SU-DHL-6 (cell line): Measurements from ENCODE around the gene LRRC14B.
"Not testable (repeated sequence)": the region's sequence is repeated elsewhere in the genome, so short reads cannot be mapped to it uniquely, and the experiment has no call there.

Experiments used
- H2AFZ ChIP-seq: fragments of 200-600 bp; sonication (generic); 2 replicates; pipeline ENCODE4 v1.6.1; 2014; ENCODE audit warnings: low read depth, mild to moderate bottlenecking, moderate library complexity, mixed read lengths, antibody characterized with exemption, low read length; ENCODE audit not compliant: severe bottlenecking
- H3F3A ChIP-seq: fragments of 200-600 bp; shearing (Covaris generic); 2 replicates; pipeline ENCODE4 v1.6.0; 2016; ENCODE audit warnings: antibody characterized with exemption, mild to moderate bottlenecking; ENCODE audit not compliant: insufficient read depth
- H3K27ac ChIP-seq: fragments of 200-600 bp; sonication (generic); 2 replicates; pipeline ENCODE4 v1.5.1; 2016; ENCODE audit warnings: low read depth, mild to moderate bottlenecking, low read length, moderate library complexity, mixed read lengths
- H3K27me3 ChIP-seq: fragments of 200-600 bp; sonication (generic), shearing (Covaris generic); 2 replicates; pipeline ENCODE4 v1.6.0; 2014; ENCODE audit warnings: mild to moderate bottlenecking, low read length
- H3K36me3 ChIP-seq: fragments of 200-600 bp; sonication (generic); 2 replicates; pipeline ENCODE4 v1.6.1; 2014; ENCODE audit warnings: mild to moderate bottlenecking, low read length, mixed read lengths
- H3K4me2 ChIP-seq: fragments of 300-600, 200-600 bp; shearing (Covaris generic), sonication (generic); 2 replicates; pipeline ENCODE4 v1.6.0; 2014; ENCODE audit warnings: low read length, low read depth, mild to moderate bottlenecking; ENCODE audit not compliant: poor library complexity, severe bottlenecking
- H3K4me3 ChIP-seq: fragments of 200-600 bp; sonication (generic); 2 replicates; pipeline ENCODE4 v1.5.1; 2014; ENCODE audit warnings: antibody characterized with exemption, low read length, mild to moderate bottlenecking, mixed read lengths; ENCODE audit not compliant: insufficient read depth, poor library complexity, severe bottlenecking
- H3K79me2 ChIP-seq: fragments of 200-600 bp; sonication (generic); 2 replicates; pipeline ENCODE4 v1.6.1; 2014; ENCODE audit warnings: mild to moderate bottlenecking, low read length, moderate library complexity; ENCODE audit not compliant: insufficient read depth
- H3K9ac ChIP-seq: fragments of 200-600 bp; sonication (generic); 2 replicates; pipeline ENCODE4 v1.7.0; 2014; ENCODE audit warnings: mild to moderate bottlenecking, low read length
- H3K9me2 ChIP-seq: fragments of 200-600 bp; sonication (generic); replicated peaks from 2 replicates; pipeline ENCODE4 v1.6.1; 2014; ENCODE audit warnings: low read length; ENCODE audit not compliant: insufficient read depth
- H3K9me3 ChIP-seq: fragments of 200-600 bp; sonication (generic); 2 replicates; pipeline ENCODE4 v1.6.1; 2014; ENCODE audit warnings: low read length, mixed read lengths; ENCODE audit not compliant: insufficient read depth
- H4K20me1 ChIP-seq: fragments of 200-600 bp; sonication (generic); 2 replicates; pipeline ENCODE4 v1.6.1; 2014; ENCODE audit warnings: low read depth, mild to moderate bottlenecking, antibody characterized with exemption, low read length, moderate library complexity, mixed read lengths
- EZH2phosphoT487 ChIP-seq: fragments of 200-600 bp; sonication (generic), shearing (Covaris generic); conservative IDR thresholded peaks from 2 replicates; pipeline ENCODE4 v1.6.1; 2018; ENCODE audit warnings: mild to moderate bottlenecking, antibody characterized with exemption, low read length, moderate library complexity, mixed read lengths
- TF ChIP-seq, protein P1 (sequence below): fragments of 200-600 bp; sonication (generic); IDR thresholded peaks from one replicate; pipeline ENCODE4 v1.5.1; 2017; ENCODE audit warnings: antibody characterized with exemption, mild to moderate bottlenecking, low read length, moderate library complexity; ENCODE audit not compliant: insufficient read depth, poor library complexity, severe bottlenecking

The LRRC14B gene

DNA sequence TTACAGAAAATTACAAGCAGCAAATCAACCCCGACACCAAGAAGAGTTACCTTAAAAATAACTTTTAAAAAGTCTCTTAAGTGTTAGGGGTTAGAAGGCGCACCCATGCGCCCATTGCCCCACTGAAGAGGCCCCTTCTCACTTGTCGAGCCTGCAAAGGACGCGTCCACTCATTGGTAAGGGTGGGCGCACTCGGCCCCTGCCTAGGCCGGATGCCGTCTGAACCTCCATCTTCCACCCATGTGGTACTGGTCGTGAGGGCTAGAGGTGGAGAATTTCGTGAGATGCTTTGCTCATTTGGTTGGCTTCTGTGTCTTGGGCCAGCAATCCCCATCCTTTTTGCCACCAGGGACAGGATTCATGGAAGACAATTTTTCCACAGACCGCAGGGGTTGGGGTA lies 27.5 kb upstream of the LRRC14B start:
- no peak overlapping the region for H3K27ac ChIP-seq
- H3K4me3 ChIP-seq: no peak overlapping the region
- H3K27me3 ChIP-seq: no peaks in the 10 kb centered on the region
- H3K79me2 ChIP-seq: no peaks in the 10 kb centered on the region
- no peak overlapping the region for H2AFZ ChIP-seq
- H3K9me2 ChIP-seq: no peaks in the 10 kb centered on the region
- H4K20me1 ChIP-seq: no peaks in the 10 kb centered on the region
- TF ChIP-seq, protein P1, sequence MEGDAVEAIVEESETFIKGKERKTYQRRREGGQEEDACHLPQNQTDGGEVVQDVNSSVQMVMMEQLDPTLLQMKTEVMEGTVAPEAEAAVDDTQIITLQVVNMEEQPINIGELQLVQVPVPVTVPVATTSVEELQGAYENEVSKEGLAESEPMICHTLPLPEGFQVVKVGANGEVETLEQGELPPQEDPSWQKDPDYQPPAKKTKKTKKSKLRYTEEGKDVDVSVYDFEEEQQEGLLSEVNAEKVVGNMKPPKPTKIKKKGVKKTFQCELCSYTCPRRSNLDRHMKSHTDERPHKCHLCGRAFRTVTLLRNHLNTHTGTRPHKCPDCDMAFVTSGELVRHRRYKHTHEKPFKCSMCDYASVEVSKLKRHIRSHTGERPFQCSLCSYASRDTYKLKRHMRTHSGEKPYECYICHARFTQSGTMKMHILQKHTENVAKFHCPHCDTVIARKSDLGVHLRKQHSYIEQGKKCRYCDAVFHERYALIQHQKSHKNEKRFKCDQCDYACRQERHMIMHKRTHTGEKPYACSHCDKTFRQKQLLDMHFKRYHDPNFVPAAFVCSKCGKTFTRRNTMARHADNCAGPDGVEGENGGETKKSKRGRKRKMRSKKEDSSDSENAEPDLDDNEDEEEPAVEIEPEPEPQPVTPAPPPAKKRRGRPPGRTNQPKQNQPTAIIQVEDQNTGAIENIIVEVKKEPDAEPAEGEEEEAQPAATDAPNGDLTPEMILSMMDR: no peak
- no peak for TF ChIP-seq EZH2phosphoT487
- no peak overlapping the region for H3K9ac ChIP-seq
- peaks cover 4% of the 10 kb centered on the region; the same call in 1 of the 2 replicates for H3K9me3 ChIP-seq
- no peaks in the 10 kb centered on the region for H3K36me3 ChIP-seq
- no peak overlapping the region for H3K4me2 ChIP-seq
- H3F3A ChIP-seq: no peaks in the 10 kb centered on the region

DNA sequence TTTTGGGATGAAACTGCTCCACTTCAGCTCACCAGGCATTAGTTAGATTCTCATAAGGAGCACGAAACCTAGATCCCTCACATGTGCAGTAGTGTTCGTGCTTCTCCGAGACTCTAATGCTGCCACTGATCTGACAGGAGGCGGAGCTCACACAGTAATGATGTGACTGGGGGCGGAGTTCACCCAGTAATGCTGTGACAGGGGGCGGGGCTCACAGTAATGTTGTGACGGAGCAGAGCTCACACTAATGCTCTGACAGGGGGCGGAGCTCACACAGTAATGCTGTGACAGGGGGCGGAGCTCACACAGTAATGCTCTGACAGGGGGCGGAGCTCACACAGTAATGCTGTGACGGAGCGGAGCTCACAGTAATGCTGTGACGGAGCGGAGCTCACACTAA lies 27.1 kb upstream of the LRRC14B start:
- no peak overlapping the region for H3K9ac ChIP-seq
- no peaks in the 10 kb centered on the region for H3F3A ChIP-seq
- no peak overlapping the region for H3K4me2 ChIP-seq
- TF ChIP-seq EZH2phosphoT487: no peak
- TF ChIP-seq, protein P1: no peak
- H2AFZ ChIP-seq: no peak overlapping the region
- H3K36me3 ChIP-seq: no peaks in the 10 kb centered on the region
- no peaks in the 10 kb centered on the region for H3K27me3 ChIP-seq
- H3K79me2 ChIP-seq: no peaks in the 10 kb centered on the region
- H3K27ac ChIP-seq: no peak overlapping the region
- H3K9me3 ChIP-seq: peaks cover under 1% of the 10 kb centered on the region; the same call in 1 of the 2 replicates
- no peaks in the 10 kb centered on the region for H4K20me1 ChIP-seq
- H3K9me2 ChIP-seq: no peaks in the 10 kb centered on the region
- H3K4me3 ChIP-seq: no peak overlapping the region

DNA sequence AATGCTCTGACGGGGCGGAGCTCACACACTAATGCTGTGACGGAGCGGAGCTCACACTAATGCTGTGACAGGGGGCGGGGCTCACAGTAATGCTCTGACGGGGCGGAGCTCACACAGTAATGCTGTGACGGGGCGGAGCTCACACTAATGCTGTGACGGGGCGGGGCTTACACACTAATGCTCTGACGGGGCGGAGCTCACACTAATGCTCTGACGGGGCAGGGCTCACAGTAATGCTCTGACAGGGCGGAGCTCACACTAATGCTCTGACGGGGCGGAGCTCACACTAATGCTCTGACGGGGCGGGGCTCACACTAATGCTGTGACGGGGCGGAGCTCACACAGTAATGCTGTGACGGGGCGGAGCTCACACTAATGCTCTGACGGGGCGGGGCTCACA lies 26.5 kb upstream of the LRRC14B start:
- not testable (repeated sequence) for H3K9ac ChIP-seq, H4K20me1 ChIP-seq, H3K4me2 ChIP-seq, H3K9me2 ChIP-seq, H3K36me3 ChIP-seq, H3K9me3 ChIP-seq, H2AFZ ChIP-seq, H3K79me2 ChIP-seq, H3K27me3 ChIP-seq, H3K27ac ChIP-seq, H3F3A ChIP-seq, H3K4me3 ChIP-seq

DNA sequence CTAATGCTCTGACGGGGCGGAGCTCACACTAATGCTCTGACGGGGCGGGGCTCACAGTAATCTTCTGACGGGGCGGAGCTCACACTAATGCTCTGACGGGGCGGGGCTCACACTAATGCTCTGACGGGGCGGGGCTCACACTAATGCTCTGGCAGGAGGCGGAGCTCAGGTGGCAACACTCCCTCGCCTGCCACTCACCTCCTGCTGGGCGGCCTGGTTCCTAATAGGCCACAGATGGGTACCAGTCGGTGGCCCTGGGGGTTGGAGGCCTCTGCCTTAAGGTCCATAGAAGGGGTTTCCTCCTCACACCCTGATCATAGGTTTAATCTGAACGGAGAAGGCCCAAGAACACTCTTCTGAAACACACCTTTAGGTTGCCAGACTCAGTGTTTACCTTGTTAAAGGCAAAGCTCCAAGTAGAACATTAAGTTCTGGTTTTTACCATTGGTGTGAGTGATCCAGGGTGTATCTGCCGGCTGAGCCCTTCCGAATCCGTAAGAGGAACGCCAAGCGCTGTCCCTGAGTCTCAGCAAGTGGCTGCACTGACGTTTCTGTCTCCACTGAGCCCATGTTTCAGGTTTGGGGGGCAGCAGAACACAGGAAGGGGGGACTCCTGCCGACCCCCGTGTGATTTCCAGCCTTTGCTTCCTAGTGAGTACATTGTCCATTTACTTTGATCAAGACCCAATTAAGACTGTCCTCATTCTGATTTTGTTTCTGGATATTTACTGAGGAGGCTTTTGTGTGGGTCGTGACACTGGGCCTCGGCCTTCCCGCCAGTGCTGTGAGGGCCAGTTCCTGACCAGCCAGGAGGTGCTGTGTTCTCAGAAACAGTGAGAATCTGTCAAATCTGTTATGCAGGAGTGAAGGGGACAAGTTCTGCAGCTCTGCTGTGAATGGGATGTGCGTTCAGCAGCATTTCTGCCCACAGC lies 24.6 kb upstream of the LRRC14B start:
- Histone ChIP-seq H3K27me3 (no peaks in the 10 kb centered on the region), H3K4me2 (no peak overlapping the region), H3K9ac (no peak overlapping the region), H3K9me2 (no peaks in the 10 kb centered on the region), H3K79me2 (no peaks in the 10 kb centered on the region), H3K9me3 (no peaks in the 10 kb centered on the region), H3K4me3 (no peak overlapping the region), H3K27ac (no peak overlapping the region), H3K36me3 (no peaks in the 10 kb centered on the region), H3F3A (no peaks in the 10 kb centered on the region), H4K20me1 (no peaks in the 10 kb centered on the region), H2AFZ (no peak overlapping the region)
- TF ChIP-seq EZH2phosphoT487: no peak
- TF ChIP-seq, protein P1: no peak
